WTC11 (cell line): ENCODE results near the gene CSTPP1. TPM values are rescaled to one million over a fixed set of nuclear protein-coding genes. Genes with fewer than 3 reads are reported as not detected.

Source experiments
- ATAC-seq: fragments of 200-7000 bp; cut with Tn5 transposase; 2 replicates; pipeline ENCODE4 v1.10.0; 2021; ENCODE audit warnings: mild to moderate bottlenecking, moderate library complexity
- CTCF ChIA-PET: fragments of 300-600 bp; sonication (Branson Sonifier 250); formaldehyde crosslinking; loops from one replicate; lab custom pipeline; 2021; ENCODE audit warnings: antibody characterized with exemption; lab: Charles Lee
- POLR2A ChIA-PET: fragments of 350-600 bp; sonication (Branson Sonifier 250); formaldehyde crosslinking; loops from one replicate; lab custom pipeline; 2021; ENCODE audit warnings: antibody characterized with exemption; lab: Charles Lee
- DNase-seq: peaks from one replicate; pipeline ENCODE4 v3.0.0; 2021; ENCODE audit warnings: low spot score
- H3K27ac Mint-ChIP-seq: 2 replicates; pipeline ENCODE4 v1.8.0; 2021; ENCODE audit warnings: mixed read lengths
- H3K27me3 Mint-ChIP-seq: 2 replicates; pipeline ENCODE4 v1.8.0; 2021; ENCODE audit warnings: low read depth, mild to moderate bottlenecking, moderate library complexity, mixed read lengths
- H3K36me3 Mint-ChIP-seq: 2 replicates; pipeline ENCODE4 v1.8.0; 2021; ENCODE audit warnings: mixed read lengths
- H3K4me1 Mint-ChIP-seq: 2 replicates; pipeline ENCODE4 v1.8.0; 2022; ENCODE audit warnings: mixed read lengths
- H3K4me3 Mint-ChIP-seq: 2 replicates; pipeline ENCODE4 v1.8.0; 2021; ENCODE audit warnings: mild to moderate bottlenecking, moderate library complexity, mixed read lengths
- H3K9me3 Mint-ChIP-seq: 2 replicates; pipeline ENCODE4 v1.8.0; 2021; ENCODE audit warnings: mixed read lengths
- ARID4B ChIP-seq: sonication (generic); formaldehyde crosslinking; IDR thresholded peaks from 2 replicates; pipeline ENCODE4 v1.8.0; 2023; ENCODE audit warnings: missing genetic modification reagents, mild to moderate bottlenecking, borderline replicate concordance
- ATF1 ChIP-seq: sonication (generic); formaldehyde crosslinking; IDR thresholded peaks from 2 replicates; pipeline ENCODE4 v1.8.1; 2023; ENCODE audit warnings: mild to moderate bottlenecking, moderate library complexity, missing genetic modification reagents
- GABPB1 ChIP-seq: sonication (generic); formaldehyde crosslinking; IDR thresholded peaks from 2 replicates; pipeline ENCODE4 v1.8.1; 2023; ENCODE audit warnings: mild to moderate bottlenecking, missing genetic modification reagents
- IRF2 ChIP-seq: sonication (generic); formaldehyde crosslinking; IDR thresholded peaks from 2 replicates; pipeline ENCODE4 v1.8.0; 2022; ENCODE audit warnings: low read depth, missing genetic modification reagents, borderline replicate concordance
- MAX ChIP-seq: sonication (generic); formaldehyde crosslinking; IDR thresholded peaks from 2 replicates; pipeline ENCODE4 v1.8.0; 2022; ENCODE audit warnings: mild to moderate bottlenecking, missing genetic modification reagents
- MYBL2 ChIP-seq: sonication (generic); formaldehyde crosslinking; IDR thresholded peaks from 2 replicates; pipeline ENCODE4 v1.8.1; 2023; ENCODE audit warnings: mild to moderate bottlenecking, moderate library complexity, missing genetic modification reagents
- NR2C2 ChIP-seq: sonication (generic); formaldehyde crosslinking; IDR thresholded peaks from 2 replicates; pipeline ENCODE4 v1.8.0; 2022; ENCODE audit warnings: mild to moderate bottlenecking, missing genetic modification reagents
- PREB ChIP-seq: sonication (generic); formaldehyde crosslinking; IDR thresholded peaks from 2 replicates; pipeline ENCODE4 v1.8.1; 2022; ENCODE audit warnings: mild to moderate bottlenecking, missing genetic modification reagents, moderate library complexity, borderline replicate concordance
- TEAD4 ChIP-seq: sonication (generic); formaldehyde crosslinking; IDR thresholded peaks from 2 replicates; pipeline ENCODE4 v1.8.0; 2022; ENCODE audit warnings: mild to moderate bottlenecking, missing genetic modification reagents
- TP53 ChIP-seq: sonication (generic); formaldehyde crosslinking; IDR thresholded peaks from 2 replicates; pipeline ENCODE4 v1.8.1; 2023; ENCODE audit warnings: mild to moderate bottlenecking, missing genetic modification reagents
- USF1 ChIP-seq: sonication (generic); formaldehyde crosslinking; IDR thresholded peaks from 2 replicates; pipeline ENCODE4 v1.8.0; 2022; ENCODE audit warnings: mild to moderate bottlenecking, missing genetic modification reagents
- ZBTB21 ChIP-seq: sonication (generic); formaldehyde crosslinking; IDR thresholded peaks from 2 replicates; pipeline ENCODE4 v1.8.1; 2023; ENCODE audit warnings: mild to moderate bottlenecking, missing genetic modification reagents, borderline replicate concordance
- ZMAT4 ChIP-seq: fragments of 250-450 bp; sonication (Bioruptor Pico); IDR thresholded peaks from 2 replicates; pipeline ENCODE4 v1.9.0; 2021; ENCODE audit warnings: mild to moderate bottlenecking
- ZNF138 ChIP-seq: sonication (generic); formaldehyde crosslinking; conservative IDR thresholded peaks from 2 replicates; pipeline ENCODE4 v1.8.1; 2022; ENCODE audit warnings: mild to moderate bottlenecking, moderate library complexity, missing genetic modification reagents
- ZNF396 ChIP-seq: fragments of 250-450 bp; sonication (Bioruptor Pico); IDR thresholded peaks from 2 replicates; pipeline ENCODE4 v1.8.0; 2021; ENCODE audit warnings: mild to moderate bottlenecking, moderate library complexity, borderline replicate concordance
- ZNF416 ChIP-seq: fragments of 250-450 bp; sonication (Bioruptor Pico); IDR thresholded peaks from 2 replicates; pipeline ENCODE4 v1.9.0; 2021; ENCODE audit warnings: mild to moderate bottlenecking, inconsistent platforms
- total RNA-seq: library from RNA; stranded (reverse); gene quantifications from 3 replicates; pipeline ENCODE4 v1.2.3, GENCODE V29; 2021

CSTPP1 gene
- total RNA-seq, 1 experiment from 2014 or later = 23.6 TPM

- ChIA-PET POLR2A (no interaction called here), CTCF (interaction anchor here (1.5 to 1.8 kb wide), 2 partner anchors 18 to 150 kb away, joined by 4 to 8 read pairs; no protein-coding TSS in a partner anchor)
- ATAC-seq (no peak), DNase-seq (no peak)
- peaks cover 4% of the 10 kb centered on the region for H3K4me1 Mint-ChIP-seq
- H3K27ac Mint-ChIP-seq = no peak overlapping the region
- peaks cover 9% of the 10 kb centered on the region; the same call in 1 of the 2 replicates for H3K9me3 Mint-ChIP-seq
- H3K36me3 Mint-ChIP-seq = peaks cover 3% of the 10 kb centered on the region; the same call in 1 of the 2 replicates
- H3K27me3 Mint-ChIP-seq = no peaks in the 10 kb centered on the region
- H3K4me3 Mint-ChIP-seq = no peak overlapping the region
- no peak for TF ChIP-seq USF1 (CRISPR knock-in tag)
- TF ChIP-seq ZNF138 = no peak
- TF ChIP-seq ATF1 = no peak
- no peak for TF ChIP-seq ZNF416 (CRISPR knock-in tag)
- no peak for TF ChIP-seq ZNF396 (CRISPR knock-in tag)
These were observed 66.8 kb downstream of the CSTPP1 start for GRCh38 chr11:47003180-47003877.

GRCh38 chr11:47004595-47005033, 68.1 kb downstream of the CSTPP1 start:
- peaks cover 9% of the 10 kb centered on the region; the same call in 1 of the 2 replicates for H3K9me3 Mint-ChIP-seq
- ATAC-seq = no peak
- peaks cover 4% of the 10 kb centered on the region for H3K4me1 Mint-ChIP-seq
- H3K27ac Mint-ChIP-seq = no peak overlapping the region
- DNase-seq = no peak
- CTCF ChIA-PET = interaction anchor here (1.5 to 1.8 kb wide), 2 partner anchors 14 to 149 kb away, joined by 4 to 8 read pairs; no protein-coding TSS in a partner anchor
- POLR2A ChIA-PET = no interaction called here
- H3K4me3 Mint-ChIP-seq = no peak overlapping the region
- H3K36me3 Mint-ChIP-seq = peaks cover 3% of the 10 kb centered on the region; the same call in 1 of the 2 replicates
- no peaks in the 10 kb centered on the region for H3K27me3 Mint-ChIP-seq
- TF ChIP-seq TP53 (CRISPR knock-in tag) (no peak), PREB (CRISPR knock-in tag) (no peak), GABPB1 (CRISPR knock-in tag) (peak; percentile 39; the same call in 1 of the 2 replicates)

GRCh38 chr11:47005441-47005840, 68.9 kb downstream of the CSTPP1 start:
- Mint-ChIP-seq H3K4me3 (no peak overlapping the region), H3K9me3 (peaks cover 9% of the 10 kb centered on the region; the same call in 1 of the 2 replicates), H3K27ac (no peak overlapping the region), H3K36me3 (peaks cover 3% of the 10 kb centered on the region; the same call in 1 of the 2 replicates), H3K4me1 (peaks cover 4% of the 10 kb centered on the region), H3K27me3 (no peaks in the 10 kb centered on the region)
- TF ChIP-seq ZMAT4 = no peak
- no peak for TF ChIP-seq ARID4B (CRISPR knock-in tag)
- TF ChIP-seq MAX (CRISPR knock-in tag) = no peak
- no peak for TF ChIP-seq ZBTB21 (CRISPR knock-in tag)
- no peak for TF ChIP-seq IRF2 (CRISPR knock-in tag)
- TF ChIP-seq TEAD4 (CRISPR knock-in tag) = no peak
- TF ChIP-seq MYBL2 (CRISPR knock-in tag) = no peak
- TF ChIP-seq TP53 (CRISPR knock-in tag) = no peak
- TF ChIP-seq NR2C2 (CRISPR knock-in tag) = no peak
- ChIA-PET POLR2A (no interaction called here), CTCF (interaction anchor here (0.6 to 1.5 kb wide), 2 partner anchors 14 to 154 kb away, joined by 4 read pairs; no protein-coding TSS in a partner anchor)
- ATAC-seq (no peak), DNase-seq (no peak)
